Measurements from ENCODE around the gene COQ9. TPM values are rescaled to one million over a fixed set of nuclear protein-coding genes. Genes with fewer than 3 reads are reported as not detected.

COQ9 gene
- total RNA-seq, 1 experiment from 2014 or later = 67.4 TPM

- intact Hi-C loops (cut with micrococcal nuclease) = no loop called here
- H3K4me1 ChIP-seq (ENCODE audit: insufficient read depth, low read length) = no peaks in the 10 kb centered on the region; the same call in 1 of the 2 replicates
- H3K9me3 ChIP-seq (ENCODE audit: low read length) = no peaks in the 10 kb centered on the region
- H4K20me1 ChIP-seq (ENCODE audit: low read length) = no peaks in the 10 kb centered on the region
- POLR2A ChIA-PET (ENCODE audit: unreplicated experiment) = no interaction called here
- no peaks in the 10 kb centered on the region for H3K79me2 ChIP-seq (ENCODE audit: low read length)
- no peak for TF ChIP-seq CTCF (conservative IDR thresholded peaks at IDR 0.05; ENCODE audit: low read depth, low read length)
- TF ChIP-seq EZH2phosphoT487 (IDR thresholded peaks at IDR 0.05; ENCODE audit: borderline replicate concordance, low read length) = no peak
- TF ChIP-seq EZH2 (IDR thresholded peaks at IDR 0.05; ENCODE audit: low read length, unreplicated experiment) = no peak
- H3K4me2 ChIP-seq (ENCODE audit: low read length) = no peak overlapping the region
- H3K36me3 ChIP-seq (ENCODE audit: low read depth, low read length) = no peaks in the 10 kb centered on the region
- ATAC-seq (no peak), DNase-seq (no peak)
- no peaks in the 10 kb centered on the region for H3K27me3 ChIP-seq (ENCODE audit: low read length)
- no peak overlapping the region for H3K4me3 ChIP-seq (ENCODE audit: low read length)
- H3F3A ChIP-seq (ENCODE audit: low read length, unreplicated experiment) = no peaks in the 10 kb centered on the region
- BruUV-seq (replicated peaks) = no TSS peak
- CTCF ChIA-PET = no interaction called here
- no peaks in the 10 kb centered on the region for H3K9me2 ChIP-seq (replicated peaks; ENCODE audit: low read length)
- H3K27ac ChIP-seq (ENCODE audit: low read length) = no peak overlapping the region
- H3K9ac ChIP-seq (ENCODE audit: low read length) = no peak overlapping the region
- H2AFZ ChIP-seq (ENCODE audit: low read length) = no peak overlapping the region
Observed at GRCh38 chr16:57482845-57483545, 35.7 kb downstream of the COQ9 start.

- Histone ChIP-seq H3K4me1 (ENCODE audit: insufficient read depth, low read length) (no peaks in the 10 kb centered on the region; the same call in 1 of the 2 replicates), H4K20me1 (ENCODE audit: low read length) (no peaks in the 10 kb centered on the region), H3F3A (ENCODE audit: low read length, unreplicated experiment) (no peaks in the 10 kb centered on the region), H3K79me2 (ENCODE audit: low read length) (no peaks in the 10 kb centered on the region), H3K27me3 (ENCODE audit: low read length) (no peaks in the 10 kb centered on the region), H3K27ac (ENCODE audit: low read length) (no peak overlapping the region), H3K9me2 (replicated peaks; ENCODE audit: low read length) (no peaks in the 10 kb centered on the region), H3K4me3 (ENCODE audit: low read length) (no peak overlapping the region), H2AFZ (ENCODE audit: low read length) (no peak overlapping the region), H3K4me2 (ENCODE audit: low read length) (no peak overlapping the region), H3K9ac (ENCODE audit: low read length) (no peak overlapping the region), H3K9me3 (ENCODE audit: low read length) (no peaks in the 10 kb centered on the region), H3K36me3 (ENCODE audit: low read depth, low read length) (no peaks in the 10 kb centered on the region)
- TF ChIP-seq EZH2phosphoT487 (IDR thresholded peaks at IDR 0.05; ENCODE audit: borderline replicate concordance, low read length) = no peak
- TF ChIP-seq EZH2 (IDR thresholded peaks at IDR 0.05; ENCODE audit: low read length, unreplicated experiment) = no peak
- no peak for TF ChIP-seq CTCF (conservative IDR thresholded peaks at IDR 0.05; ENCODE audit: low read depth, low read length)
- intact Hi-C loops (cut with micrococcal nuclease) = no loop called here
- ChIA-PET POLR2A (ENCODE audit: unreplicated experiment) (no interaction called here), CTCF (no interaction called here)
- DNase-seq (no peak), ATAC-seq (no peak)
- no TSS peak for BruUV-seq (replicated peaks)
Observed at GRCh38 chr16:57483725-57484514, 36.6 kb downstream of the COQ9 start.

GRCh38 chr16:57484515-57485005 is 37.3 kb downstream of the COQ9 start:
- ChIA-PET POLR2A (ENCODE audit: unreplicated experiment) (no interaction called here), CTCF (no interaction called here)
- ATAC-seq (no peak), DNase-seq (no peak)
- Histone ChIP-seq H3K9ac (ENCODE audit: low read length) (no peak overlapping the region), H3K9me3 (ENCODE audit: low read length) (no peaks in the 10 kb centered on the region), H3K27me3 (ENCODE audit: low read length) (no peaks in the 10 kb centered on the region), H4K20me1 (ENCODE audit: low read length) (no peaks in the 10 kb centered on the region), H2AFZ (ENCODE audit: low read length) (no peak overlapping the region), H3K9me2 (replicated peaks; ENCODE audit: low read length) (no peaks in the 10 kb centered on the region), H3K4me3 (ENCODE audit: low read length) (no peak overlapping the region), H3K36me3 (ENCODE audit: low read depth, low read length) (no peaks in the 10 kb centered on the region), H3K27ac (ENCODE audit: low read length) (no peak overlapping the region), H3K79me2 (ENCODE audit: low read length) (no peaks in the 10 kb centered on the region), H3F3A (ENCODE audit: low read length, unreplicated experiment) (no peaks in the 10 kb centered on the region), H3K4me2 (ENCODE audit: low read length) (no peak overlapping the region), H3K4me1 (ENCODE audit: insufficient read depth, low read length) (no peaks in the 10 kb centered on the region; the same call in 1 of the 2 replicates)
- intact Hi-C loops (cut with micrococcal nuclease) = no loop called here
- no TSS peak for BruUV-seq (replicated peaks)
- TF ChIP-seq EZH2 (IDR thresholded peaks at IDR 0.05; ENCODE audit: low read length, unreplicated experiment) = no peak
- TF ChIP-seq CTCF (conservative IDR thresholded peaks at IDR 0.05; ENCODE audit: low read depth, low read length) = no peak
- no peak for TF ChIP-seq EZH2phosphoT487 (IDR thresholded peaks at IDR 0.05; ENCODE audit: borderline replicate concordance, low read length)
